ENCODE data around the gene PRG3.

- TF ChIP-seq CTCF (conservative IDR thresholded peaks at IDR 0.05; ENCODE audit: low read length) (no peak), EZH2phosphoT487 (IDR thresholded peaks at IDR 0.05; ENCODE audit: borderline replicate concordance) (no peak)
Measured at GRCh38 chr11:57357310-57357709, 23.6 kb downstream of the PRG3 start.
